Skeletal muscle tissue (tissue), 4 donors: ENCODE data around the gene IL10. TPM values are rescaled to one million over a fixed set of nuclear protein-coding genes. Genes with fewer than 3 reads are reported as not detected.

Experiments
- H3K27ac ChIP-seq: one replicate; pipeline ENCODE4 v1.7.0; 2013; ENCODE audit warnings: mild to moderate bottlenecking, low read depth, low read length, inconsistent platforms
- H3K27me3 ChIP-seq, 3 donors: one replicate each; pipeline ENCODE4 v1.7.0; 2013; ENCODE audit warnings: low read length in 3 of 3; ENCODE audit not compliant: control insufficient read depth in 3 of 3, insufficient read depth in 3 of 3
- H3K36me3 ChIP-seq, 3 donors: one replicate each; pipeline ENCODE4 v1.7.0; 2013; ENCODE audit warnings: low read length in 3 of 3; ENCODE audit not compliant: control insufficient read depth in 3 of 3, insufficient read depth in 3 of 3
- H3K4me1 ChIP-seq, 3 donors: one replicate each; pipeline ENCODE4 v1.7.0; 2013; ENCODE audit warnings: low read length in 3 of 3, mild to moderate bottlenecking in 3 of 3; ENCODE audit not compliant: control insufficient read depth in 3 of 3, insufficient read depth in 3 of 3
- H3K4me3 ChIP-seq, 3 donors: one replicate each; pipeline ENCODE4 v1.7.0; 2013; ENCODE audit warnings: low read length in 3 of 3
- H3K9ac ChIP-seq, 3 donors: one replicate each; pipeline ENCODE4 v1.7.0; 2013; ENCODE audit warnings: low read length in 3 of 3, mild to moderate bottlenecking in 3 of 3, moderate library complexity in 2 of 3, low read depth in 1 of 3
- H3K9me3 ChIP-seq, 3 donors: one replicate each; pipeline ENCODE4 v1.7.0; 2013; ENCODE audit warnings: low read length in 3 of 3; ENCODE audit not compliant: control insufficient read depth in 3 of 3
- total RNA-seq: library from RNA; depleted of rRNA; stranded (reverse); fragments of >200 nt; gene quantifications from one replicate; pipeline ENCODE4 v1.2.3, GENCODE V29; 2014
- donor health status: Osteomylitis.

The IL10 gene
- total RNA-seq, 1 donor from 2014 or later = 1.6 TPM

DNA sequence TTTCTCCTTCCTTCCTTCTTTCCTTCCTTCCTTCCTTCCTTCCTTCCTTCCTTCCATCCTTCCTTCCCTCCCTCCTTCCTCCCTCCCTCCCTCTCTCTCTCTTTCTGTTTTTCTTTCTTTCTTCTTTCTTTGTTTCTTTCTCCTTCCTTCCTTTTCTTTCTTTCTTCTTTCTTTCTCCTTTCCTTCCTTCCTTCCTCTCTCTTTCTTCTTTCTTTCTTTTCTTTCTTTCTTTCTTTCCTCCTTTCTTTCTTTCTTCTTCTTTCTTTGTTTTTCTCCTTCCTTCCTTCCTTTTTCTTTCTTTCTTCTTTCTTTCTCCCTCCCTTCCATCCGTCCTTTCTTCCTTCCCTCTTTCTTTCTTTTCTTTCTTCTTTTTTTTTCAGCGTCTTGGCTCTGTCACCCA lies 19.8 kb downstream of the IL10 start:
- H3K4me3 ChIP-seq = no peak overlapping the region
- H3K27ac ChIP-seq = no peak overlapping the region
- no peak overlapping the region for H3K9ac ChIP-seq
- H3K4me1 ChIP-seq = no peaks in the 10 kb centered on the region
- H3K9me3 ChIP-seq = no peaks in the 10 kb centered on the region
- H3K36me3 ChIP-seq = no peaks in the 10 kb centered on the region
- H3K27me3 ChIP-seq = peaks cover 0 to 5% (median 0%) of the 10 kb centered on the region in 3 donors

DNA sequence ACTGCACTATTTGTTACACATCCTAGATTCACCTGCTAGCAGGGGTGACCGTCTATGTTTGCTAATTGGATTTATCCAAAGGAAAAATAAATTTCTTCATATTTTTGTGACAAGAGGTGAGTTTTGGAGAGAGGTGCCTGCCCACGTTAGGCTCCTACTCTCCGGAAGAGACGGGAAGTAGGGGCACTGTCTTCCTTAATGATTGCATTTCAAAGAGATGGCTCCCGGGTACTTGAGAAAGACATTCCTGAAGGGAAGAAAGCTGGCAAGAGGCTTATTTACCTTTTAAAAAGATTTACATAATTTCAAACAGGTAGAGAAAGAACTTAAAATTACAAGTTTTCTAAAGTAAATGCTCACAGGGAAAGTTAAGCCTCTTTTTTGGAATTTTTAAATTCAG lies 20.4 kb downstream of the IL10 start:
- Histone ChIP-seq H3K4me1 (no peaks in the 10 kb centered on the region), H3K9ac (no peak overlapping the region), H3K4me3 (no peak overlapping the region), H3K36me3 (no peaks in the 10 kb centered on the region), H3K27me3 (peaks cover 0 to 5% (median 0%) of the 10 kb centered on the region in 3 donors), H3K27ac (no peak overlapping the region), H3K9me3 (no peaks in the 10 kb centered on the region)

DNA sequence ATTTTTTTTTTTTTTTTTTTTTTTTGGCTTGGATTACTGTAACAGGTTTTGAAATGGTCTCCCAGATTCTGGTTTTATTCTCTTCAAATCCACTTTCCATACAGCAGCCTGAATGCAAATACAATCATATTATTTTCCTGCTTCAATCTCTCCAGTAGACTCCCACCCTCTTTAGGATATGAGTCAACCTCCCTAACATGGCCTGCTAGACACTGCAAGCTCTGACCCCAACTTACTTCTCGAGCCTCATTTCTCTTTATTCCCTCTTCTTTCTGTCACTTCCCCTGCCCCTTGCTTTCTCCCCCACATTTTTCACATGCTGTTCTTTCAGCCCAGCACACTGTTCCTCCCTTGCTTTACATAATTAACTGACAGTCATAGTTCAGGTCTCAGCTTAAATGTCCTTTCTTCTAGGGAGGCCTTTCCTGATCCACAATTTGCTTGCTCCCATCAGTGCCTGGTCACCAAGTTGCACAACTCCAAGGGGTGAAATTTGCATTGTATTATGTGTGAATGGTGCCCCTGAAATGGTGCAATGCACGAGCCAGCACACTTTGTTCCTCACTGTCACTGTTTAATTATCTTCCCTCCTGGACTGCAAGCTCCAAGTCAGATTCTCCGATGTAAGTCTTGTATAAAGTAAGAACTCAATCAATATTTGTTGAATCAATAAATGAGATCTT lies 23.8 kb downstream of the IL10 start:
- Histone ChIP-seq H3K27ac (no peak overlapping the region), H3K4me3 (no peak overlapping the region), H3K4me1 (no peaks in the 10 kb centered on the region), H3K9ac (no peak overlapping the region), H3K9me3 (no peaks in the 10 kb centered on the region), H3K36me3 (no peaks in the 10 kb centered on the region), H3K27me3 (peaks cover 0 to 5% (median 0%) of the 10 kb centered on the region in 3 donors)

DNA sequence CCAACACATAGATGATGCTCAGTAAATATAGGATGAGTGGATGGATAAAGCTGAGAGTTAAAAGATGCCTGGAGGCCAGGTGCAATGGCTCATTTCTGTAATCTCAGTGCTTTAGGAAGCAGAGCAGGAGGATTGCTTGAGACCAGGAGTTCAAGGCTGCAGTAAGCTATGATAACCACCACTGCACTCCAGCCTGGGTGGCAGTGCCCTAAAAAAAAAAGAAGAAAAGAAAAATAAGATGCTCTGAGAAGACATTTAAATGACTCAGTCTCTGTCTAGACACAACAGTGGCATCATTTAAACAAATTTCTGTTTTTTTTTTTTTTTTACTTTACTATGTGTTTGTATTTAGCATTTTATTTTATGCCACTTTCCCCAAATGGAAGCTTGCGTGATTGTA lies 27.0 kb downstream of the IL10 start:
- no peak overlapping the region for H3K4me3 ChIP-seq
- no peaks in the 10 kb centered on the region for H3K4me1 ChIP-seq
- H3K9me3 ChIP-seq = no peaks in the 10 kb centered on the region
- no peak overlapping the region for H3K27ac ChIP-seq
- H3K27me3 ChIP-seq = no peaks in the 10 kb centered on the region
- H3K36me3 ChIP-seq = no peaks in the 10 kb centered on the region
- H3K9ac ChIP-seq = no peak overlapping the region

DNA sequence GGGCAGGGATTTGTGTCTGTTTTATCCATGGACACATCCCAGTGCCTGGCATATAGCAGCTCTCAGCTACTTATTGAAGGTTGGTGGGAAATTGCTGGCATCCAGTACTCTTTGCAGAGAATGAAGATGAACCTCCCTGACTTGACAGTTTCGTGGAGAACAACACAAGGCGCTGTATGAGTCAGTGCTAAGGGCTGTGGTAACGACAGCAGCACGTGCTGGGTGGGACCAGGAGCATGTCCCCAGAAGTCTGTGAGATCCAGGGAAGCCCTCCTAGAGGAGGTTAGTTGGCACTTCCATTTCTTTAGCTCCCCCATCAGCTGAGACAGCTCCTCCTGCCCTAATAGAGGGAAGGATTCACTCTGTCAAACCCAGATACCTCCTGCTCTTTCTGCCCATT lies 27.6 kb downstream of the IL10 start:
- H3K9ac ChIP-seq = no peak overlapping the region
- no peak overlapping the region for H3K4me3 ChIP-seq
- no peaks in the 10 kb centered on the region for H3K9me3 ChIP-seq
- H3K4me1 ChIP-seq = peaks cover 0 to 4% (median 0%) of the 10 kb centered on the region in 3 donors
- no peaks in the 10 kb centered on the region for H3K36me3 ChIP-seq
- H3K27ac ChIP-seq = no peak overlapping the region
- H3K27me3 ChIP-seq = no peaks in the 10 kb centered on the region

GRCh38 chr1:206742719-206743383 lies 29.4 kb downstream of the IL10 start:
- Histone ChIP-seq H3K36me3 (no peaks in the 10 kb centered on the region), H3K4me1 (peaks cover 10 to 16% (median 12%) of the 10 kb centered on the region in 3 donors), H3K27me3 (no peaks in the 10 kb centered on the region), H3K27ac (no peak overlapping the region), H3K9me3 (no peaks in the 10 kb centered on the region), H3K9ac (no peak overlapping the region), H3K4me3 (no peak overlapping the region)

DNA sequence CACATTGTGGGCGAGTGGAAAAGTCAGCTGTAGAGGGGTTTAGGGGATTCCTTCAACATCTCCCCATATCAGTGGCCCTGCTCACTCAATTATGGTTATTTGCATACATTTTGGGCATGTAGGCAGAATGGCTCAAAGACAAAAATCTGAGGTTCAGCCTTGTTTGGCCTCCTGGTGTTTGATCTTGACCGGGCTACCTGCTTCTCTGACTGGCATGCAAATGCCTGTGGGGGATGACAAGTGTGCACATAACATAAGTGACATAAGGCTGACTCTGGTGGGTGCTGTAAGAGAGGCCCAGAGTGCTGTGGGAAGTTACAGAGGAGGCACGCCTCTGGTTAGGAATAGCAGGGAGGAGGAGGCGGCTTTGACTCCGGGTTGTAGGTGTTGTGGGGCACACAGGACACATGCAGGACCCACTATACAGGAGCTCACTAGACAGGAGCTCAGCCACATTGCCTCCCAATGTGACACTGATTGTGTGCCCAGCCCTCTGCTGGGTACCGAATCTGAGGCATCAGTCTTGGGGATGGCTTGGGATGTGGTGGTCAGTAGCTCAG lies 31.1 kb downstream of the IL10 start:
- peaks cover 10 to 22% (median 20%) of the 10 kb centered on the region in 3 donors for H3K4me1 ChIP-seq
- H3K36me3 ChIP-seq = no peaks in the 10 kb centered on the region

GRCh38 chr1:206739411-206740076 lies 32.8 kb downstream of the IL10 start:
- peaks cover 6 to 11% (median 8%) of the 10 kb centered on the region in 3 donors for H3K36me3 ChIP-seq
- H3K4me1 ChIP-seq = peaks cover 10 to 35% (median 20%) of the 10 kb centered on the region in 3 donors
- H3K4me3 ChIP-seq = no peak overlapping the region
- no peak overlapping the region for H3K9ac ChIP-seq
- H3K27me3 ChIP-seq = no peaks in the 10 kb centered on the region
- no peaks in the 10 kb centered on the region for H3K9me3 ChIP-seq
- H3K27ac ChIP-seq = no peak overlapping the region

More for the DNA sequence above, 31.1 kb downstream of the IL10 start:
- H3K27me3 ChIP-seq = no peaks in the 10 kb centered on the region
- no peaks in the 10 kb centered on the region for H3K9me3 ChIP-seq
- no peak overlapping the region for H3K27ac ChIP-seq
- no peak overlapping the region for H3K9ac ChIP-seq
- H3K4me3 ChIP-seq = no peak overlapping the region

DNA sequence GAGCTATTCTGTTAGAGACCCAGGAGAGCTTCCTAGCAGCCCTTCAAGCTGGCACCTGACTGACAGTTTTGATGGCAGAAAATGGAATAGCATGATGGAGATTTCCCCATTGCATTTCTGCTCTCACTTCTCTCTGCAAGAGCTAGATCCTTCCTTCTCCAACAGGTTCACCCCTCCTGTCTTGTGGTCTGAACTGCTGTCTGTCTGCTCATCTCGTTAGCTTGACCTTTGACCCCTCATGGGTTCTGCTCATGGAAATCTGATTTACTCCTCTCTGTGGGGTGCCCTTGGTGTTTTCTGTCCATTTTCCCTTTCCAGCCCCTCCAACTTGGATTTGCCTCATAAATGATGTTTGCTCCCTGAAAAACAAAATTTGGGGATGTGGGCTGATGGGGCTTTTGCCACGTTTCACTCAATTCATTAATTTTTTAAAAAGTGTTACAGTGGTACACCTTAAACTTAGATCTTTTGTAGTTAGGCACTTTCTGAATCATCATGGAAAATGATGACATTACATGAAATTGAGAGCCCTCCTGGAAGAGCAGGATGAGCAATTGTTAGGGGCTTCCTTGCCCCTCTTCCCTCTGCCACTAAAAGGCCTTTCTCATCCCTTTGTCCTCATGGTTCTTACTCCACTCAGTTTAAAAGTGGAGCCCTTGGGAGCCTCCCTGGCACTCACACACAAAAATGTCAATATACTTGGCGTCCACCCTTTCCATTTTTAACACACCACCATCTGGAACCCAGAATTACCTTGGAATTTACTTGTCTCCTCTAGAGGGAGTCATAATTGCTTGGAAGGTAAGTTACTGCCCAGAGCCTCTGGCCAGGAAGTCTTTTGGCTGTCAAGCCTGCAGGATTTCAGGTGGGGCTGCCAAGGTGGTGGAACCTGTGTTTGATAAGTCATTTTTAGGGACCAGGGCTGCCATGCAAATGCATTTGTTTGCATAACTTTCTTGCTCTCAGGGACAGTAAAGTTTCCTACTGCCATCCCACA lies 33.6 kb downstream of the IL10 start:
- Histone ChIP-seq H3K27ac (no peak overlapping the region), H3K4me3 (no peak overlapping the region), H3K36me3 (peaks cover 6 to 14% (median 13%) of the 10 kb centered on the region in 3 donors)

More for the DNA sequence above, 33.6 kb downstream of the IL10 start:
- Histone ChIP-seq H3K4me1 (peaks cover 10 to 35% (median 20%) of the 10 kb centered on the region in 3 donors), H3K9ac (no peak overlapping the region), H3K27me3 (no peaks in the 10 kb centered on the region), H3K9me3 (no peaks in the 10 kb centered on the region)
